Astrocyte of the cerebellum (primary cell): ENCODE results near the gene FMN2.

Experiments used
- DNase-seq: peaks from one replicate; pipeline ENCODE4 v3.0.0-alpha.2; 2011; ENCODE audit warnings: low read depth
- H3K4me3 ChIP-seq: 2 replicates; pipeline ENCODE4 v1.5.1; 2011; ENCODE audit warnings: mild to moderate bottlenecking, low read depth, low read length, moderate library complexity
- in situ Hi-C: cut with HindIII; loops from 2 replicates; pipeline ENCODE4 v1.10.0; 2017; ENCODE audit warnings: low sequenced_read_pairs
- TF ChIP-seq, protein P1 (sequence below): IDR thresholded peaks from 2 replicates; pipeline ENCODE4 v1.5.1; 2012; ENCODE audit warnings: low read length, low read depth, moderate library complexity, mild to moderate bottlenecking; ENCODE audit errors: missing control alignments

The FMN2 gene

DNA sequence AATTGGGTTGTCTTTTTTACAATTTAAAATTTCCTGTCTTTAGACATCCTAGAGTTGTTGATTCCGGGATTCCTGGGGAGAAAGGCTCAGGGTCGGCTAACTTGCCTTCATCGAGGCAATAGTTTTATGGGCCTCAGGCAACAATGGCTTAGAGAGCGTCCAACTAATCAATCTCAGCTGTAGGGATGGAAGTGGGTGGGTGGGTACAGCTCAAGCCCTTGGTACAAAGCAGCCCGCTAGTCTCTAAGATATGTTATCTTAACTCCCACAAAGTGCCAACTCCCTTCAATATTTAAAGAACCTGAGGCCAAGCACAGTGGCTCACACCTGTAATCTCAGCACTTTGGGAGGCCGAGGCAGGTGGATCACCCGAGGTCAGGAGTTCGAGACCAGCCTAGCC, 6.9 kb upstream of the FMN2 start:
- H3K4me3 ChIP-seq: no peak overlapping the region
- no peak for DNase-seq
- in situ Hi-C loops: no loop called here
- TF ChIP-seq, protein P1, sequence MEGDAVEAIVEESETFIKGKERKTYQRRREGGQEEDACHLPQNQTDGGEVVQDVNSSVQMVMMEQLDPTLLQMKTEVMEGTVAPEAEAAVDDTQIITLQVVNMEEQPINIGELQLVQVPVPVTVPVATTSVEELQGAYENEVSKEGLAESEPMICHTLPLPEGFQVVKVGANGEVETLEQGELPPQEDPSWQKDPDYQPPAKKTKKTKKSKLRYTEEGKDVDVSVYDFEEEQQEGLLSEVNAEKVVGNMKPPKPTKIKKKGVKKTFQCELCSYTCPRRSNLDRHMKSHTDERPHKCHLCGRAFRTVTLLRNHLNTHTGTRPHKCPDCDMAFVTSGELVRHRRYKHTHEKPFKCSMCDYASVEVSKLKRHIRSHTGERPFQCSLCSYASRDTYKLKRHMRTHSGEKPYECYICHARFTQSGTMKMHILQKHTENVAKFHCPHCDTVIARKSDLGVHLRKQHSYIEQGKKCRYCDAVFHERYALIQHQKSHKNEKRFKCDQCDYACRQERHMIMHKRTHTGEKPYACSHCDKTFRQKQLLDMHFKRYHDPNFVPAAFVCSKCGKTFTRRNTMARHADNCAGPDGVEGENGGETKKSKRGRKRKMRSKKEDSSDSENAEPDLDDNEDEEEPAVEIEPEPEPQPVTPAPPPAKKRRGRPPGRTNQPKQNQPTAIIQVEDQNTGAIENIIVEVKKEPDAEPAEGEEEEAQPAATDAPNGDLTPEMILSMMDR: no peak

DNA sequence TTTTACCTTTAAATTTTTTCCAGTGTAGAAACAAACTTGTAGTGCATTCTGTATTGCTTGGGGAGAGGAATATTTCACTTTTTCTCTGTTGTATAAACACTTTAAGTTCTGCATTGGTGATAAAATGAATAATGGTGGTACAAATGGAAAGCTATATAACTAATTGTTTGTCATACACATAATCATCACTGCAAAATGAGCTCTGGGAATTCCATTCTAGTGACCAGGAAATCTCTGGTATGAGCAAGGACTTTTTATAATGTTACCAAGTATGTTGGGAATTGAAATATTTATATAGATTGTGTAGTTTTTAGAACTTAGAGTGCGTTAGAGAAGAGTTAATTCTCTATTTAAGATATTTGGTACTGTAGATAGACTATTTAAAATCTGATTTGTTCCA, 5.0 kb upstream of the FMN2 start:
- no peak overlapping the region for H3K4me3 ChIP-seq
- TF ChIP-seq, protein P1: no peak
- DNase-seq: no peak
- in situ Hi-C loops: no loop called here

DNA sequence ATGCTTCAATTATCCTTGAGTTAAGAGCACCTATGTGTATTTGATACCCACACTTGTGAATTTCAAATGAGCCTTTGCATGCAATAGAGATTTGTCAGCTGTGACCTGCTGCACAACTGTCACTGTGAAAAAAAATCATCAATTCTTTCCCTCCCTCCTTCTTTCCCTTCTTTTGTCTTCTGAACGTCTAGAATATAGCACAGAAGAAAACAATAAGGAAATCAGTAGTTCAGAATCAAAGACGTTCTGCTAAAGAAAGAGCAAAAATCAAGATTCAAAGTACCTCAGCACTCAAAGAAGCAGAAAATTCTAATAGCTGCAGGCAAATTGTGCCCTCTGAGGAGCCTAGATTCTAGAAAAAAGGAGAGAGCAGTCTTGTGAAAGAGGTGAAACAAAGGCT, 1.7 kb upstream of the FMN2 start:
- H3K4me3 ChIP-seq: no peak overlapping the region
- no peak for DNase-seq
- TF ChIP-seq, protein P1: no peak
- in situ Hi-C loops: no loop called here

DNA sequence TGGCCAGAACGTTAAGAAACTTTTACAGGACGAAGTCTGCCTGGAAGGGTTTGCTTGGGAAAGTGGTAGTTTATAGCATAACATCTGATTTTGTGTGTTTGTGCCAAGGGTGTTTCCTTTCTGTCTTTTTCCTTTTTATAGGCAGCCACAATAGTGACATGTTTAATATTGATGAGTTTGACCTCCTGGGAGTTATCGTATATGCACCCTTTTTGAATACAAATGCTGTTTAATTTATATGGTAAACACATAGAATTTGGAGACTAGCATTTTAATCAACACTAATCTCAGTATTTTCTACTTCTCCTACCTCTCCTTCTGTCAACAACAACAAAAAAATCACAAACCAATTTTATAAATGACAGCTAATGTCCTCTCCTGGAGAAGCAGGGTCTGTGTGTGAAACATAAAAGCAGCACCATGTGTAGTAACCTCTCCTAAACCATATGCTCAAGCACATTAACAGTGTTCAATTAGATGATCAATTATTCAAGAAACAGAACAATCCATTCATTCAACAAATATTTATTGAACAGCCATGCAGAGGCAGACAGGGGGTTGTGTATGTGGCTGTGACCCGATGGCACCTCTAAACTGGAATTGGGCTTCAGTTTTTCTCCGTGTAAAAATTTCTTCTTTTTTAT, 604 bp upstream of the FMN2 start:
- DNase-seq: no peak
- TF ChIP-seq, protein P1: no peak
- in situ Hi-C loops: no loop called here

DNA sequence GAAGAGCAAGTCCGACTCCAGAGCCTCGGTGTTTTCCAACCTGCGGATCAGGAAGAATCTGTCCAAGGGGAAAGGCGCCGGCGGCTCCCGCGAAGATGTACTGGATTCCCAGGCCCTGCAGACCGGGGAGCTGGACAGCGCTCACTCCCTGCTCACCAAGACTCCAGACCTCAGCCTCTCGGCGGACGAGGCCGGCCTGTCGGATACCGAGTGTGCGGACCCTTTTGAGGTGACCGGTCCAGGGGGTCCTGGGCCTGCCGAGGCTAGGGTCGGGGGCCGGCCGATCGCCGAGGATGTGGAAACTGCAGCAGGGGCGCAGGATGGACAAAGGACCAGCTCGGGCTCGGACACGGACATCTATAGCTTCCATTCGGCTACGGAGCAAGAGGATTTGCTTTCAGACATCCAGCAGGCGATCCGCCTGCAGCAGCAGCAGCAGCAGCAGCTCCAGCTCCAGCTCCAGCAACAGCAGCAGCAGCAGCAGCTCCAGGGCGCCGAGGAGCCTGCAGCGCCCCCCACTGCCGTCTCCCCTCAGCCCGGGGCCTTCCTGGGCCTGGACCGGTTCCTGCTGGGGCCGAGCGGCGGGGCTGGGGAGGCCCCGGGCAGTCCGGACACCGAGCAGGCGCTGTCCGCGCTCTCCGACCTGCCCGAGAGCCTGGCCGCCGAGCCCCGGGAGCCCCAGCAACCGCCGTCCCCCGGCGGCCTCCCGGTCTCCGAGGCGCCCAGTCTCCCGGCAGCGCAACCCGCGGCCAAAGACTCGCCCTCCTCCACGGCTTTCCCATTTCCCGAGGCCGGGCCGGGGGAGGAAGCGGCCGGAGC, 827 bp downstream of the FMN2 start:
- in situ Hi-C loops: no loop called here
- TF ChIP-seq, protein P1: peak; percentile 35
- peak overlapping the region; percentile 70 for H3K4me3 ChIP-seq

More for the DNA sequence above, 604 bp upstream of the FMN2 start:
- H3K4me3 ChIP-seq: peak overlapping the region; percentile 70

DNA sequence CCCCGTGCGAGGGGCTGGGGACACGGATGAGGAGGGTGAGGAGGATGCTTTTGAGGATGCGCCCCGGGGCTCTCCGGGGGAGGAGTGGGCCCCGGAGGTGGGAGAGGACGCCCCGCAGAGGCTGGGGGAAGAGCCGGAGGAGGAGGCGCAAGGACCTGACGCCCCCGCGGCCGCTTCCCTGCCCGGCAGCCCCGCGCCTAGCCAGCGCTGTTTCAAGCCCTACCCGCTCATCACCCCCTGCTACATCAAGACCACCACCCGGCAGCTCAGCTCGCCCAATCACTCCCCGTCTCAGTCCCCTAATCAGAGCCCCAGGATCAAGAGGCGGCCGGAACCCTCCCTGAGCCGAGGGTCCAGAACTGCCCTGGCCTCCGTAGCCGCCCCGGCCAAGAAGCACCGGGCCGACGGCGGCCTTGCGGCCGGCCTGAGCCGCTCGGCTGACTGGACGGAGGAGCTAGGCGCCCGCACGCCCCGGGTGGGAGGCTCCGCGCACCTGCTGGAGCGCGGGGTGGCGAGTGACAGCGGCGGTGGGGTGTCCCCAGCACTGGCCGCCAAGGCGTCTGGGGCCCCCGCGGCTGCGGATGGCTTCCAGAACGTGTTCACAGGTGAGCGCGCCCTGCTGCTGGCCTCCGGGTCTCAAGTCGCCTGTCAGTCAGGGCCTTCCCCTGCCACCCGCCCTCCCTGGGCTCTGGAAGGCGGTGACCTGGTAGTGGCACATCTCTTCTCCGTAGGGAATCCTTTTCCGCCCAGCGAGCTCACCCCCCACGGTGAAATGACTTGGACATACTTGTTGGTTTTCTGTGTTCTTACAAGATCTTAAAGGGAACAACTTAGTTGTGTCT, 1.7 kb downstream of the FMN2 start:
- peak overlapping the region; percentile 70 for H3K4me3 ChIP-seq
- no peak for DNase-seq
- in situ Hi-C loops: no loop called here
- TF ChIP-seq, protein P1: no peak

More for the DNA sequence above, 827 bp downstream of the FMN2 start:
- no peak for DNase-seq
